ENCODE data around the gene ATP5PO. TPM values are rescaled to one million over a fixed set of nuclear protein-coding genes. Genes with fewer than 3 reads are reported as not detected.

The ATP5PO gene
- total RNA-seq, 4 donors from 2014 or later: 261 to 560 (median 356) TPM

DNA sequence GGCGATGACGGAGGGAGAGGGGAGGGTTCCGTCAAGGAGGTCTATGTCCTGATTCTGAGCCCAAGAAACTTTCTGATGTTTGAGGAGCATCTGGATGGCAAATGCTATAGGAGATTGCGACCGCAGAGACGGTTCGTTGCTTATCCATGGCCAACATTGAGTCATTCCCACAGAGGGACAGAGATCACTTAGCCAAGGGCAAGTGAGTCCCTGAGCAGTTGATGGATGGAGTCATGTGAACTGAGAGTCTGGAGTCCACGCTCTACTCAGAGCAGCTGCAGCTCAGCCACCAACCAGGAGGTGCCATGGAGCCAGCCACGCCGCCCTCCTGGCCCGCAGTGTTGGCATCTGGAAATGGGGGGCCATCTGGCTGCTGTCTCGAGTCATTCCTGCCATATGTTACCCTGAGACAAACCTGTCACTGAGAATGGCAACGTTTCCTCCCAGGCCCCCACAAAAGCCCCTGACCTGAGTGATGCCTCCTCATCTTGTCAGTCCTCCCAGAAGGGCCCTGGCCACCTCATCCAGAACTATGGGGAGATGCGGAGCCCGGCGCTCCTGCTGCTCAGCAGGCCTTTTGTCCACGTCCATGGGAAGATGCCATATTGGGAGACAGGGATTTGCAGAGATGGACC is 58.6 kb downstream of the ATP5PO start:
- Histone ChIP-seq H3K27ac (no peak overlapping the region), H3K9me3 (no peaks in the 10 kb centered on the region), H3K4me1 (peaks cover 0 to 4% of the 10 kb centered on the region in 2 donors), H3K36me3 (no peaks in the 10 kb centered on the region), H3K4me3 (no peak overlapping the region), H3K27me3 (no peaks in the 10 kb centered on the region)
- DNase-seq (peak in 1 of 2 donors; percentile 3), ATAC-seq (no peak)
- intact Hi-C loops (cut with DNase I; ENCODE audit: low total_unique reads) (no loop called here), in situ Hi-C loops (cut with MboI; ENCODE audit: low sequenced_read_pairs in 4 of 4) (no loop called here)
- no peak for TF ChIP-seq POLR2A (IDR thresholded peaks at IDR 0.05)
- TF ChIP-seq, protein P1, sequence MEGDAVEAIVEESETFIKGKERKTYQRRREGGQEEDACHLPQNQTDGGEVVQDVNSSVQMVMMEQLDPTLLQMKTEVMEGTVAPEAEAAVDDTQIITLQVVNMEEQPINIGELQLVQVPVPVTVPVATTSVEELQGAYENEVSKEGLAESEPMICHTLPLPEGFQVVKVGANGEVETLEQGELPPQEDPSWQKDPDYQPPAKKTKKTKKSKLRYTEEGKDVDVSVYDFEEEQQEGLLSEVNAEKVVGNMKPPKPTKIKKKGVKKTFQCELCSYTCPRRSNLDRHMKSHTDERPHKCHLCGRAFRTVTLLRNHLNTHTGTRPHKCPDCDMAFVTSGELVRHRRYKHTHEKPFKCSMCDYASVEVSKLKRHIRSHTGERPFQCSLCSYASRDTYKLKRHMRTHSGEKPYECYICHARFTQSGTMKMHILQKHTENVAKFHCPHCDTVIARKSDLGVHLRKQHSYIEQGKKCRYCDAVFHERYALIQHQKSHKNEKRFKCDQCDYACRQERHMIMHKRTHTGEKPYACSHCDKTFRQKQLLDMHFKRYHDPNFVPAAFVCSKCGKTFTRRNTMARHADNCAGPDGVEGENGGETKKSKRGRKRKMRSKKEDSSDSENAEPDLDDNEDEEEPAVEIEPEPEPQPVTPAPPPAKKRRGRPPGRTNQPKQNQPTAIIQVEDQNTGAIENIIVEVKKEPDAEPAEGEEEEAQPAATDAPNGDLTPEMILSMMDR (IDR thresholded peaks at IDR 0.05 in 4 of 5, conservative IDR thresholded peaks at IDR 0.05 in 1 of 5): no peak

DNA sequence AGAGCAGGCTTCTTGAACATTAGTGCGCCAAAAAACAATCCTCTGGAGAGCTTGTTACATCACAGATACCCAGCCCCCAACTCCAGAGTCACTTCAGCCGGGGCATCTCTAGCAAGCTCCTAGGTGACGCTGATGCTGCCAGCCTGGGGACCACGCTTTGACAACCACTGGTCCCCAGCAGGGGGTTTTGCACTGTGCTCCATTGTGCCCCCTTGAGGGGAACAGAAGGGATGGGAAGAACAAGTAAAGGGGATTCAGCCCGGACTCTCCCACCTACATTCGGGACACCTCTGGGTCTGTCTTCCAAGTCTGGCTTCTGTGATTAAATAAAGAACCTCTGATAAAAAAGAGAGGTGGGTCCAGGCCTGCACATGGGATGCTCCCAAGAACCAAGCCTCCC is 60.4 kb downstream of the ATP5PO start:
- no peak overlapping the region for H3K4me3 ChIP-seq
- H3K27ac ChIP-seq: no peak overlapping the region
- H3K4me1 ChIP-seq: peaks cover 0 to 4% of the 10 kb centered on the region in 2 donors
- ATAC-seq (no peak), DNase-seq (peak in 1 of 2 donors; percentile 5)
- no peaks in the 10 kb centered on the region for H3K27me3 ChIP-seq
- TF ChIP-seq, protein P1 (IDR thresholded peaks at IDR 0.05 in 4 of 5, conservative IDR thresholded peaks at IDR 0.05 in 1 of 5): no peak
- no peak for TF ChIP-seq POLR2A (IDR thresholded peaks at IDR 0.05)
- no peaks in the 10 kb centered on the region for H3K9me3 ChIP-seq
- intact Hi-C loops (cut with DNase I; ENCODE audit: low total_unique reads) (no loop called here), in situ Hi-C loops (cut with MboI; ENCODE audit: low sequenced_read_pairs in 4 of 4) (no loop called here)
- no peaks in the 10 kb centered on the region for H3K36me3 ChIP-seq

DNA sequence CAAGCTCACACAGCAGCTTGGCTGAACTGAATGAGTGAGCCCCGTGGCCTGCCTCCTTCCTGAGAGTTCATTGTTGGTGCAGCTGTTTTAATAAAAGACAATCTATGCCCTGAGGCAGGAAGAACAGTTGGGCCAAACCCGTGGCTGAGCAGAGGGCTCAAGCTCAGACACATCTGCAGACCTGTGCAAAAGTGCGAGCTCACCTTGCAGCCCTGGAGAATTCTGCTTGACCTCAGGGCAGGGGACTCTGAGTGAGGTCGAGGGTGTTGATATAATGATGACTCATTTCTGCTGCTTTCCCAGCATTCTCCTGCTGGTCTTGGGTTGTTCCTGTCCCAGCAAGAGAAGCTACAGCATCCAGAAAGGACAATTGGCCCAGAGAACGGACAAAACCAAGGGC is 61.0 kb downstream of the ATP5PO start:
- TF ChIP-seq, protein P1 (IDR thresholded peaks at IDR 0.05 in 4 of 5, conservative IDR thresholded peaks at IDR 0.05 in 1 of 5): no peak
- no peak for TF ChIP-seq POLR2A (IDR thresholded peaks at IDR 0.05)
- Histone ChIP-seq H3K4me1 (peaks cover 0 to 4% of the 10 kb centered on the region in 2 donors), H3K4me3 (no peak overlapping the region), H3K36me3 (no peaks in the 10 kb centered on the region), H3K9me3 (no peaks in the 10 kb centered on the region), H3K27ac (peak overlapping the region in 1 of 4 donors; percentile 25), H3K27me3 (no peaks in the 10 kb centered on the region)
- DNase-seq (peak in 1 of 2 donors; percentile 2), ATAC-seq (no peak)
- intact Hi-C loops (cut with DNase I; ENCODE audit: low total_unique reads) (no loop called here), in situ Hi-C loops (cut with MboI; ENCODE audit: low sequenced_read_pairs in 4 of 4) (no loop called here)

Other genes starting within 250 kb of the ATP5PO start
- 10 to 100 TPM; 17.3 to 54.8 (median 29.3) TPM for gene MRPS6, start 157.8 kb upstream of the ATP5PO start, total RNA-seq
- 10 to 100 TPM in 1 of 4 donors, 1 to 10 TPM in 3; 2.0 to 22.2 (median 6.2) TPM for gene SLC5A3, start 157.8 kb upstream of the ATP5PO start, total RNA-seq

Data from gastrocnemius medialis (tissue), 4 donors.